MCF 10A (cell line): ENCODE data around the gene FAP. TPM values are rescaled to one million over a fixed set of nuclear protein-coding genes. Genes with fewer than 3 reads are reported as not detected.

Experiments used
- BruUV-seq: library from RNA; stranded (reverse); fragments of 400-500 nt; replicated peaks from 2 replicates; lab custom pipeline; 2021; lab: Mats Ljungman, UMichigan
- CTCF ChIA-PET: fragments of 300-600 bp; sonication (Branson Sonifier 250); formaldehyde crosslinking; extraction: SDS; loops from one replicate; lab custom pipeline; 2021; ENCODE audit warnings: antibody characterized with exemption, inconsistent platforms; lab: Yijun Ruan, JAX
- POLR2A ChIA-PET: fragments of 300-600, 350-650 bp; sonication (Branson Sonifier 250); formaldehyde crosslinking; extraction: SDS; loops from one replicate; lab custom pipeline; 2020; ENCODE audit warnings: antibody characterized with exemption, inconsistent platforms; lab: Yijun Ruan, JAX
- DNase-seq: peaks from one replicate; pipeline ENCODE4 v3.0.0-alpha.2; 2018; ENCODE audit not compliant: unreplicated experiment
- H3K27ac Mint-ChIP-seq: one replicate; pipeline ENCODE4 v1.8.0; 2022; ENCODE audit warnings: mild to moderate bottlenecking, low read depth, mixed read lengths; ENCODE audit not compliant: unreplicated experiment
- H3K27me3 Mint-ChIP-seq: one replicate; pipeline ENCODE4 v1.8.0; 2022; ENCODE audit warnings: mixed read lengths; ENCODE audit not compliant: insufficient read depth, unreplicated experiment
- H3K36me3 Mint-ChIP-seq: one replicate; pipeline ENCODE4 v1.8.0; 2022; ENCODE audit warnings: mild to moderate bottlenecking, moderate library complexity, mixed read lengths; ENCODE audit not compliant: insufficient read depth, unreplicated experiment
- H3K4me1 Mint-ChIP-seq: one replicate; pipeline ENCODE4 v1.8.0; 2022; ENCODE audit warnings: mixed read lengths; ENCODE audit not compliant: insufficient read depth, unreplicated experiment
- H3K4me3 Mint-ChIP-seq: one replicate; pipeline ENCODE4 v1.8.0; 2022; ENCODE audit warnings: mild to moderate bottlenecking, moderate library complexity, mixed read lengths; ENCODE audit not compliant: unreplicated experiment
- H3K9me3 Mint-ChIP-seq: one replicate; pipeline ENCODE4 v1.8.0; 2022; ENCODE audit warnings: mixed read lengths; ENCODE audit not compliant: unreplicated experiment
- intact Hi-C: fragments of 100-400 bp; cut with micrococcal nuclease; formaldehyde crosslinking; loops from 2 replicates; pipeline ENCODE4 v1.14.1; 2022
- total RNA-seq: library from RNA; stranded (reverse); gene quantifications from 2 replicates; pipeline ENCODE4 v1.2.3, GENCODE V29; 2022
- TF ChIP-seq, protein P1 (sequence below): fragments of 200-600 bp; IDR thresholded peaks from one replicate; pipeline ENCODE4 v1.8.0; 2022; ENCODE audit warnings: antibody characterized with exemption, mild to moderate bottlenecking; ENCODE audit not compliant: unreplicated experiment

The FAP gene
- total RNA-seq, 1 experiment from 2014 or later: 12.1 TPM

DNA sequence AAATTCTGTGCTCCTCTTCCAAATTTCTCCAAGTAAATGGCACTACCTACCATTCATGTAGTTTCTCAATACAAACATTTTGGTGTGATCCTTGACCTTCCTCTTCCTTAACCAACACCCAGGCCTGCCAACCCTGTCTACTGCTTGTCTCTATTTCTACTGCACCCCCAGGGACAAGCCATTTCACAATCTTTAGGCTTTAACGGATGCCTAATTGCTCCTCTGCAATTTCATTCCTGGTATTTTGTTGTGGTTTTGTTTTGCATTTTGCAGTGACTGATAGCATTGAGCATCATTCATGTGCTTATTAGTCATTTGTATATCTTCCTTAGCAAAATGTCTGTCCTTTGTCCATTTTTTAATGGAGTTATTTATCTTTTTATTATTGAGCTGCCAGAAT is 10.0 kb downstream of the FAP start:
- Mint-ChIP-seq H3K27me3 (no peaks in the 10 kb centered on the region), H3K4me3 (peak overlapping the region; percentile 4), H3K27ac (peak overlapping the region; percentile 84), H3K36me3 (no peaks in the 10 kb centered on the region), H3K9me3 (no peaks in the 10 kb centered on the region), H3K4me1 (peaks cover 21% of the 10 kb centered on the region)
- ChIA-PET POLR2A (interaction anchor here (0.8 to 1.9 kb wide), 5 partner anchors 9 to 85 kb away, joined by 3 to 9 read pairs (median 6); partner anchors contain the start of genes FAP and IFIH1), CTCF (interaction anchor here (0.6 to 2.5 kb wide), 5 partner anchors 13 to 65 kb away, joined by 3 to 17 read pairs (median 5); no protein-coding TSS in a partner anchor)
- TF ChIP-seq, protein P1, sequence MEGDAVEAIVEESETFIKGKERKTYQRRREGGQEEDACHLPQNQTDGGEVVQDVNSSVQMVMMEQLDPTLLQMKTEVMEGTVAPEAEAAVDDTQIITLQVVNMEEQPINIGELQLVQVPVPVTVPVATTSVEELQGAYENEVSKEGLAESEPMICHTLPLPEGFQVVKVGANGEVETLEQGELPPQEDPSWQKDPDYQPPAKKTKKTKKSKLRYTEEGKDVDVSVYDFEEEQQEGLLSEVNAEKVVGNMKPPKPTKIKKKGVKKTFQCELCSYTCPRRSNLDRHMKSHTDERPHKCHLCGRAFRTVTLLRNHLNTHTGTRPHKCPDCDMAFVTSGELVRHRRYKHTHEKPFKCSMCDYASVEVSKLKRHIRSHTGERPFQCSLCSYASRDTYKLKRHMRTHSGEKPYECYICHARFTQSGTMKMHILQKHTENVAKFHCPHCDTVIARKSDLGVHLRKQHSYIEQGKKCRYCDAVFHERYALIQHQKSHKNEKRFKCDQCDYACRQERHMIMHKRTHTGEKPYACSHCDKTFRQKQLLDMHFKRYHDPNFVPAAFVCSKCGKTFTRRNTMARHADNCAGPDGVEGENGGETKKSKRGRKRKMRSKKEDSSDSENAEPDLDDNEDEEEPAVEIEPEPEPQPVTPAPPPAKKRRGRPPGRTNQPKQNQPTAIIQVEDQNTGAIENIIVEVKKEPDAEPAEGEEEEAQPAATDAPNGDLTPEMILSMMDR: no peak
- BruUV-seq: no TSS peak
- DNase-seq: peak; percentile 85
- intact Hi-C loops: no loop called here

DNA sequence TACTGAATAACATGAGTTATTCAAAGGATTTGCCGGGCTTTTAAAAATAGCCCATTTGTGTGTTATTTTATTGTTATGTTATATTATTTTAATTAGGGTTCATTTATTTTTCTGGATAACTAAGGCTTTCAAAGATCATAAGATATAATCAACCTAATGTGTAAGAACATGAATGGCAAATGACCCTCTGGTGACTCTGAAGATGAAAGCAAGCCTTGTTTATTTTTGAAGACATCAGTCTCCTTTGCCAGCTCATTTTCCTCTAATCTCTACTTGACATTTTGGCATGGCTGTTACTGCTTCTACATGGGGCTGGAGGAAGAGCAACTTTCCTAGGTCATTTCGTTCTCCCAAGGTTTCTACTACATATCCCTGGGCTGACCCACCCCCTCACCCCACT is 10.6 kb downstream of the FAP start:
- no peak for DNase-seq
- Mint-ChIP-seq H3K27me3 (no peaks in the 10 kb centered on the region), H3K4me1 (peaks cover 23% of the 10 kb centered on the region), H3K36me3 (no peaks in the 10 kb centered on the region), H3K4me3 (peak overlapping the region; percentile 4), H3K9me3 (no peaks in the 10 kb centered on the region), H3K27ac (peak overlapping the region; percentile 84)
- BruUV-seq: no TSS peak
- CTCF ChIA-PET: interaction anchor here (0.7 to 2.5 kb wide), 9 partner anchors 9 to 91 kb away, joined by 3 to 17 read pairs (median 4); partner anchors contain the start of gene FAP
- POLR2A ChIA-PET: interaction anchor here (0.8 to 2.1 kb wide), 6 partner anchors 9 to 85 kb away, joined by 3 to 13 read pairs (median 5); partner anchors contain the start of genes FAP and IFIH1
- TF ChIP-seq, protein P1: no peak
- intact Hi-C loops: no loop called here

GRCh38 chr2:162232027-162232426 is 11.2 kb downstream of the FAP start:
- TF ChIP-seq, protein P1: no peak
- CTCF ChIA-PET: interaction anchor here (0.7 to 2.5 kb wide), 7 partner anchors 10 to 91 kb away, joined by 3 to 17 read pairs (median 4); partner anchors contain the start of gene FAP

GRCh38 chr2:162230761-162231160 is 12.5 kb downstream of the FAP start:
- H3K36me3 Mint-ChIP-seq: no peaks in the 10 kb centered on the region
- intact Hi-C loops: no loop called here
- H3K27ac Mint-ChIP-seq: no peak overlapping the region
- DNase-seq: no peak
- BruUV-seq: no TSS peak
- no peaks in the 10 kb centered on the region for H3K27me3 Mint-ChIP-seq
- POLR2A ChIA-PET: interaction anchor here (2.1 kb wide), 2 partner anchors 11 to 12 kb away, joined by 6 to 13 read pairs; partner anchors contain the start of gene FAP
- no peaks in the 10 kb centered on the region for H3K9me3 Mint-ChIP-seq
- H3K4me3 Mint-ChIP-seq: no peak overlapping the region
- TF ChIP-seq, protein P1: no peak
- peaks cover 27% of the 10 kb centered on the region for H3K4me1 Mint-ChIP-seq
- CTCF ChIA-PET: interaction anchor here (0.6 to 5.0 kb wide), 6 partner anchors 10 to 96 kb away, joined by 3 to 36 read pairs (median 4); no protein-coding TSS in a partner anchor

More at GRCh38 chr2:162232027-162232426, 11.2 kb downstream of the FAP start:
- peaks cover 27% of the 10 kb centered on the region for H3K4me1 Mint-ChIP-seq
- no peaks in the 10 kb centered on the region for H3K27me3 Mint-ChIP-seq
- H3K27ac Mint-ChIP-seq: no peak overlapping the region
- no TSS peak for BruUV-seq
- DNase-seq: no peak
- no peak overlapping the region for H3K4me3 Mint-ChIP-seq
- POLR2A ChIA-PET: interaction anchor here (0.8 to 2.1 kb wide), 6 partner anchors 10 to 86 kb away, joined by 3 to 13 read pairs (median 5); partner anchors contain the start of genes FAP and IFIH1
- intact Hi-C loops: no loop called here
- H3K36me3 Mint-ChIP-seq: no peaks in the 10 kb centered on the region
- no peaks in the 10 kb centered on the region for H3K9me3 Mint-ChIP-seq
